Measurements from ENCODE around the gene MAN2B2.

Gene MAN2B2

GRCh38 chr4:6560416-6561172, 14.4 kb upstream of the MAN2B2 start:
- Histone ChIP-seq H3K4me3 (ENCODE audit: low read depth in 1 of 2, low read length in 2 of 2) (no peak overlapping the region), H3K27me3 (ENCODE audit: low read depth, low read length) (peaks cover 32% of the 10 kb centered on the region), H3K4me1 (ENCODE audit: control insufficient read depth in 1 of 2, insufficient read depth in 2 of 2, low read length in 2 of 2) (peaks cover 0 to 16% of the 10 kb centered on the region in 2 donors), H3K36me3 (ENCODE audit: control insufficient read depth in 1 of 2, insufficient read depth in 2 of 2, low read length in 2 of 2) (no peaks in the 10 kb centered on the region), H3K27ac (ENCODE audit: low read length) (no peak overlapping the region), H3K9me3 (ENCODE audit: control insufficient read depth in 1 of 2, low read length in 2 of 2) (no peaks in the 10 kb centered on the region)

- peaks cover 0 to 16% of the 10 kb centered on the region in 2 donors for H3K4me1 ChIP-seq (ENCODE audit: control insufficient read depth in 1 of 2, insufficient read depth in 2 of 2, low read length in 2 of 2)
- no peak overlapping the region for H3K27ac ChIP-seq (ENCODE audit: low read length)
- H3K9me3 ChIP-seq (ENCODE audit: control insufficient read depth in 1 of 2, low read length in 2 of 2) = no peaks in the 10 kb centered on the region
- H3K4me3 ChIP-seq (ENCODE audit: low read depth in 1 of 2, low read length in 2 of 2) = no peak overlapping the region
- H3K27me3 ChIP-seq (ENCODE audit: low read depth, low read length) = peaks cover 32% of the 10 kb centered on the region
- H3K36me3 ChIP-seq (ENCODE audit: control insufficient read depth in 1 of 2, insufficient read depth in 2 of 2, low read length in 2 of 2) = no peaks in the 10 kb centered on the region
These were observed 13.8 kb upstream of the MAN2B2 start for GRCh38 chr4:6561173-6561516.

DNA sequence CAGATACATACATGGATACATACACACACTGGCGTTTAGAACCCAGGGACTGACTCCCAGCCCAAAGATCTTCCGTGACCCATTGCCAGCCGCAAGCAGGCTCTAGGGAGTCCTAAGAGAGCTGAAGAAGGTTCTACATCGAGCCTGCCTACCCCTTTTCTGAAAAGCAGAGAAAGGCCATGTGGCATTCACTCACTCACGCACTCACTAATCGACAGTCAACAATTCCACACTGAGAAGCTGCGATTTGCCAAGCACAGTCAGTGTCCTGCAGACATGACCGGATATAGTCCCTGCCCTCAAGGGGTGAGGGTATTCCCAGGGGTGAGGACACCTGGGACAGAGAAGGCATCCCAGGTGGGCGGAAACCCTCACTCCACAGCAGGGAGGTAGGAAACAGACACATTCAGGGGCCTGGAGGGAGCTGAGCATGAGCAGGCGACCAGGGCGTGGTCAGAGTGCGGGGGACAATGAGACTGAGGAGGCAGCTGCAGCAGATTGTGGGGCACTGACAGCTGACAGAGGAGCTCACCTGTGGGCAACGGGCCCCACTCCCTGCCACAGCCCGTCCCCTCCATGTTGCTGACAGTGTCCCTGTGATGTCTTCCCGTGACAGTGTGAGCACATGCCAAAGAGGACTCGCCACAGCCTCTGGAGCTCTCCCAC, 13.2 kb upstream of the MAN2B2 start:
- Histone ChIP-seq H3K9me3 (ENCODE audit: control insufficient read depth in 1 of 2, low read length in 2 of 2) (no peaks in the 10 kb centered on the region), H3K36me3 (ENCODE audit: control insufficient read depth in 1 of 2, insufficient read depth in 2 of 2, low read length in 2 of 2) (no peaks in the 10 kb centered on the region), H3K27me3 (ENCODE audit: low read depth, low read length) (peaks cover 32% of the 10 kb centered on the region), H3K4me1 (ENCODE audit: control insufficient read depth in 1 of 2, insufficient read depth in 2 of 2, low read length in 2 of 2) (peaks cover 0 to 16% of the 10 kb centered on the region in 2 donors), H3K4me3 (ENCODE audit: low read depth in 1 of 2, low read length in 2 of 2) (no peak overlapping the region), H3K27ac (ENCODE audit: low read length) (no peak overlapping the region)

GRCh38 chr4:6562931-6563901, 11.8 kb upstream of the MAN2B2 start:
- Histone ChIP-seq H3K27ac (ENCODE audit: low read length) (no peak overlapping the region), H3K4me1 (ENCODE audit: control insufficient read depth in 1 of 2, insufficient read depth in 2 of 2, low read length in 2 of 2) (peaks cover 0 to 16% of the 10 kb centered on the region in 2 donors), H3K27me3 (ENCODE audit: low read depth, low read length) (peaks cover 37% of the 10 kb centered on the region), H3K4me3 (ENCODE audit: low read depth in 1 of 2, low read length in 2 of 2) (peak overlapping the region in 1 of 2 donors; percentile 66), H3K9me3 (ENCODE audit: control insufficient read depth in 1 of 2, low read length in 2 of 2) (no peaks in the 10 kb centered on the region), H3K36me3 (ENCODE audit: control insufficient read depth in 1 of 2, insufficient read depth in 2 of 2, low read length in 2 of 2) (no peaks in the 10 kb centered on the region)

- Histone ChIP-seq H3K4me1 (ENCODE audit: control insufficient read depth in 1 of 2, insufficient read depth in 2 of 2, low read length in 2 of 2) (peaks cover 0 to 16% of the 10 kb centered on the region in 2 donors), H3K9me3 (ENCODE audit: control insufficient read depth in 1 of 2, low read length in 2 of 2) (no peaks in the 10 kb centered on the region), H3K4me3 (ENCODE audit: low read depth in 1 of 2, low read length in 2 of 2) (peak overlapping the region in 1 of 2 donors; percentile 55), H3K27me3 (ENCODE audit: low read depth, low read length) (peaks cover 33% of the 10 kb centered on the region), H3K27ac (ENCODE audit: low read length) (no peak overlapping the region), H3K36me3 (ENCODE audit: control insufficient read depth in 1 of 2, insufficient read depth in 2 of 2, low read length in 2 of 2) (no peaks in the 10 kb centered on the region)
These were observed 10.9 kb upstream of the MAN2B2 start for GRCh38 chr4:6563935-6564645.

DNA sequence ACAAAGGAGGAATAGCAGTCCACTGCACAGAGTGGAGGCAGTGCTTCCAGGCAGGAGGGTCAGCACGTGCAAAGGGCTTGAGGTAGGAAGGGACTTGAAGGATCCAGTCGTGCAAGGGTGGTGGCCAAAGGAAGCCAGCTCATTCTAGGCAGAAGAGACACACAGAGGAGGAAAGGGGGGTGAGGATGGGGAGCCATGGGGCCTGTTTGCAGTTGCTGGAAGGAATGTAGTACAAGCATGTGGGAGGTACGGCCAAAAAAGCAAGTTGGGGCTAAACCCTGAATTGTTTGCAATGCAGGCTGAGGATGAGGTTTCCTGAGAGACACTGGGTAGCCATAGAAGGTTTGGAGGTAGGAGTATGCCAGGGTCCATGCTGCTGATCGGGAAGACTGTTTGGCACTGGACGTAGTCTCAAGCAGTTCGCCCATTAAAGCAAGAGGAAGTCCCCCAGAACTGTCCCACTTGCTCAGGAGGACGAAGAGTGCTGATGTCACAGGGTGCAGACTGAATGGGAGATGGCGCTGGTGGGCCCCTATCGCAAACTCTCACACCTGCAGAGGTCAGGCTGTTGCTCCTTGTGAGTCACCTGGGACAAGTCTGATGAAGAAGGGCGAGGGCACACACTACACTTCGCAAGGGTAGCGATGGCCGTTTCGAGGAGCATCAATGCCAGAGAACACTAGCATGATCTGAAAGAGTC, 9.1 kb upstream of the MAN2B2 start:
- H3K27me3 ChIP-seq (ENCODE audit: low read depth, low read length) = peaks cover 33% of the 10 kb centered on the region

GRCh38 chr4:6566391-6567190, 8.4 kb upstream of the MAN2B2 start:
- H3K27ac ChIP-seq (ENCODE audit: low read length) = no peak overlapping the region
- H3K4me1 ChIP-seq (ENCODE audit: control insufficient read depth in 1 of 2, insufficient read depth in 2 of 2, low read length in 2 of 2) = peaks cover 0 to 16% of the 10 kb centered on the region in 2 donors
- peaks cover 28% of the 10 kb centered on the region for H3K27me3 ChIP-seq (ENCODE audit: low read depth, low read length)
- H3K9me3 ChIP-seq (ENCODE audit: control insufficient read depth in 1 of 2, low read length in 2 of 2) = no peaks in the 10 kb centered on the region
- H3K4me3 ChIP-seq (ENCODE audit: low read depth in 1 of 2, low read length in 2 of 2) = no peak overlapping the region
- H3K36me3 ChIP-seq (ENCODE audit: control insufficient read depth in 1 of 2, insufficient read depth in 2 of 2, low read length in 2 of 2) = no peaks in the 10 kb centered on the region

More for the DNA sequence above, 9.1 kb upstream of the MAN2B2 start:
- Histone ChIP-seq H3K9me3 (ENCODE audit: control insufficient read depth in 1 of 2, low read length in 2 of 2) (no peaks in the 10 kb centered on the region), H3K36me3 (ENCODE audit: control insufficient read depth in 1 of 2, insufficient read depth in 2 of 2, low read length in 2 of 2) (no peaks in the 10 kb centered on the region), H3K4me1 (ENCODE audit: control insufficient read depth in 1 of 2, insufficient read depth in 2 of 2, low read length in 2 of 2) (peaks cover 0 to 16% of the 10 kb centered on the region in 2 donors), H3K4me3 (ENCODE audit: low read depth in 1 of 2, low read length in 2 of 2) (no peak overlapping the region), H3K27ac (ENCODE audit: low read length) (no peak overlapping the region)

DNA sequence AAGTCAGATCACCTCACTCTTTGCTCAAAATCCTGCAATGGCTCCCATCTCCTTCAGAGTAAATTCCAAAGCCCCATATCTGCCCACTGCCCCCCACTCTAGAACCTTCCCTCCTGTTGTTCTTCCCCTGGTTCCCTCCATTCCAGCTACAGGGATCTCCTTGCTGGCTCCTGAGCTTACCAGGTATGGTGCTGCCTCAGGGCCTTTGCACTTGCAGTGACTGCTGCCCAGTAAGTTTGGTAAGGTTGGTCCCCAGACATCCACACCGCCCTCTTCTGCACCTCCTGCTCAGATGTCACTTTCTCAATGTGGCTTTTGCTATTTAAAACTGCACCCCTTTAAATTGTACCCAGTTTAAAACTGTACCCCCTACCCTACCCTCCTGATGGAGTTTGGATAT, 7.8 kb upstream of the MAN2B2 start:
- H3K27me3 ChIP-seq (ENCODE audit: low read depth, low read length) = peaks cover 21% of the 10 kb centered on the region
- H3K4me3 ChIP-seq (ENCODE audit: low read depth in 1 of 2, low read length in 2 of 2) = no peak overlapping the region
- no peaks in the 10 kb centered on the region for H3K9me3 ChIP-seq (ENCODE audit: control insufficient read depth in 1 of 2, low read length in 2 of 2)
- H3K27ac ChIP-seq (ENCODE audit: low read length) = no peak overlapping the region
- H3K36me3 ChIP-seq (ENCODE audit: control insufficient read depth in 1 of 2, insufficient read depth in 2 of 2, low read length in 2 of 2) = no peaks in the 10 kb centered on the region
- peaks cover 0 to 16% of the 10 kb centered on the region in 2 donors for H3K4me1 ChIP-seq (ENCODE audit: control insufficient read depth in 1 of 2, insufficient read depth in 2 of 2, low read length in 2 of 2)

DNA sequence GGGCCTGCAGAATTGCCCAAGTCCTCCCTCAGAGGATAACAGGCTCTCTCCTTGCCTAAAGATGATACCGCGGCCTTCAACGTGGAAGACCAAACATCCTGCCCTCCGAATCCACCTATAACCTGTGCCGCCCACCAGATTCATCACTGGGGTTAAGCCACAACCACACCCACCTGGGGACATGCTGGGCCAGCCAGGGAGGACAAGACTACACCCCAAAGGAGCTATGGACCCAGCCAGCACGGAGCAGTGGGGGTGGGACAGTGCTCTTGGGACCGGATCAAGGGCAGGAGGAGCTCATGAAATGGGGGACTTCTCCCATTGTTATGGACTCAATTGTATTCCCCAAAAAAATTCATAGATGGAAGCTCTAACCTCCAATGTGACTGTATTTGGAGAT, 6.8 kb upstream of the MAN2B2 start:
- Histone ChIP-seq H3K4me3 (ENCODE audit: low read depth in 1 of 2, low read length in 2 of 2) (no peak overlapping the region), H3K27me3 (ENCODE audit: low read depth, low read length) (peaks cover 15% of the 10 kb centered on the region), H3K36me3 (ENCODE audit: control insufficient read depth in 1 of 2, insufficient read depth in 2 of 2, low read length in 2 of 2) (no peaks in the 10 kb centered on the region), H3K4me1 (ENCODE audit: control insufficient read depth in 1 of 2, insufficient read depth in 2 of 2, low read length in 2 of 2) (peaks cover 0 to 10% of the 10 kb centered on the region in 2 donors), H3K9me3 (ENCODE audit: control insufficient read depth in 1 of 2, low read length in 2 of 2) (no peaks in the 10 kb centered on the region), H3K27ac (ENCODE audit: low read length) (no peak overlapping the region)
